Measurements from ENCODE around the gene CATSPERE. TPM values are rescaled to one million over a fixed set of nuclear protein-coding genes. Genes with fewer than 3 reads are reported as not detected.

The CATSPERE gene, protein sequence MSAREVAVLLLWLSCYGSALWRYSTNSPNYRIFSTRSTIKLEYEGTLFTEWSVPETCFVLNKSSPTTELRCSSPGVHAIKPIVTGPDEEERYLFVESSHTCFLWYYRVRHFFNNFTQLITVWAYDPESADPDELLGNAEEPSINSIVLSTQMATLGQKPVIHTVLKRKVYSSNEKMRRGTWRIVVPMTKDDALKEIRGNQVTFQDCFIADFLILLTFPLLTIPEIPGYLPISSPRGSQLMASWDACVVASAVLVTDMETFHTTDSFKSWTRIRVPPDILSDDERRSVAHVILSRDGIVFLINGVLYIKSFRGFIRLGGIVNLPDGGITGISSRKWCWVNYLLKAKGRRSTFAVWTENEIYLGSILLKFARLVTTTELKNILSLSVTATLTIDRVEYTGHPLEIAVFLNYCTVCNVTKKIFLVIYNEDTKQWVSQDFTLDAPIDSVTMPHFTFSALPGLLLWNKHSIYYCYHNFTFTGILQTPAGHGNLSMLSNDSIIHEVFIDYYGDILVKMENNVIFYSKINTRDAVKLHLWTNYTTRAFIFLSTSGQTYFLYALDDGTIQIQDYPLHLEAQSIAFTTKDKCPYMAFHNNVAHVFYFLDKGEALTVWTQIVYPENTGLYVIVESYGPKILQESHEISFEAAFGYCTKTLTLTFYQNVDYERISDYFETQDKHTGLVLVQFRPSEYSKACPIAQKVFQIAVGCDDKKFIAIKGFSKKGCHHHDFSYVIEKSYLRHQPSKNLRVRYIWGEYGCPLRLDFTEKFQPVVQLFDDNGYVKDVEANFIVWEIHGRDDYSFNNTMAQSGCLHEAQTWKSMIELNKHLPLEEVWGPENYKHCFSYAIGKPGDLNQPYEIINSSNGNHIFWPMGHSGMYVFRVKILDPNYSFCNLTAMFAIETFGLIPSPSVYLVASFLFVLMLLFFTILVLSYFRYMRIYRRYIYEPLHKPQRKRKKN
- 0.94 TPM for total RNA-seq

GRCh38 chr1:244461245-244462071 is at the start of gene CATSPERE:
CATSPERE (plus strand) TSS chr1:244461273; CDS start chr1:244461430, 157 bp downstream.
- Histone ChIP-seq H3K4me1 (ENCODE audit: insufficient read depth, low read length) (peaks cover 17% of the 10 kb centered on the region), H3K4me3 (ENCODE audit: low read length) (peak within 1 kb of the TSS; percentile 61), H3K9me3 (ENCODE audit: low read depth, low read length) (no peaks in the 10 kb centered on the region), H3K27me3 (ENCODE audit: insufficient read depth, low read length) (no peaks in the 10 kb centered on the region)

DNA sequence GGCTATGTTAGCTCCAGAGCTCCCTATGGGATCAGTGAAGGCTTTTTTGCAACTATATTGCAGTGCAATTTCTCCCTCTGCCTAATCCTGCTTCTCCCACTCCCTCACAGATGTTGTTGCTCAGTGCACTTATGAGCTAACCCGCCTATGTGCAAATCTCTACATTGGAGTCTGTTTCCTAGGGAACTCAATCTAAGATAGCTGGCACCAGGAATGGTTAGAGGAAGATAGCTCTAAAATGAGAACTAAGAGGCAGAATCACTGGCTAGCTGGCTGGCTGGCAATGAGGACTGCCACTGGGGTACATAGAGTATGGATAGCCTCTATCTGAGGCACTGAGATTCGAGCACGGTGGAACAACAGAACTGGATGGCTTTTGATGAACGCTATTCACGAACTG is 48.9 kb upstream of the CATSPERE start:
- no peak overlapping the region for H3K4me3 ChIP-seq (ENCODE audit: low read length)

GRCh38 chr1:244413736-244414135 is 47.3 kb upstream of the CATSPERE start:
- H3K27me3 ChIP-seq (ENCODE audit: insufficient read depth, low read length) = no peaks in the 10 kb centered on the region
- peaks cover 12% of the 10 kb centered on the region for H3K4me1 ChIP-seq (ENCODE audit: insufficient read depth, low read length)
- no peak overlapping the region for H3K4me3 ChIP-seq (ENCODE audit: low read length)
- no peaks in the 10 kb centered on the region for H3K9me3 ChIP-seq (ENCODE audit: low read depth, low read length)

More for the DNA sequence above, 48.9 kb upstream of the CATSPERE start:
- H3K27me3 ChIP-seq (ENCODE audit: insufficient read depth, low read length) = no peaks in the 10 kb centered on the region
- H3K9me3 ChIP-seq (ENCODE audit: low read depth, low read length) = no peaks in the 10 kb centered on the region
- H3K4me1 ChIP-seq (ENCODE audit: insufficient read depth, low read length) = peaks cover 12% of the 10 kb centered on the region

- Histone ChIP-seq H3K9me3 (ENCODE audit: low read depth, low read length) (no peaks in the 10 kb centered on the region), H3K27me3 (ENCODE audit: insufficient read depth, low read length) (no peaks in the 10 kb centered on the region), H3K4me1 (ENCODE audit: insufficient read depth, low read length) (peaks cover 7% of the 10 kb centered on the region), H3K4me3 (ENCODE audit: low read length) (no peak overlapping the region)
Measured at GRCh38 chr1:244414543-244414942, 46.5 kb upstream of the CATSPERE start.

GRCh38 chr1:244419024-244419423 is 42.0 kb upstream of the CATSPERE start:
- no peaks in the 10 kb centered on the region for H3K27me3 ChIP-seq (ENCODE audit: insufficient read depth, low read length)
- H3K9me3 ChIP-seq (ENCODE audit: low read depth, low read length) = no peaks in the 10 kb centered on the region
- H3K4me1 ChIP-seq (ENCODE audit: insufficient read depth, low read length) = no peaks in the 10 kb centered on the region
- no peak overlapping the region for H3K4me3 ChIP-seq (ENCODE audit: low read length)

DNA sequence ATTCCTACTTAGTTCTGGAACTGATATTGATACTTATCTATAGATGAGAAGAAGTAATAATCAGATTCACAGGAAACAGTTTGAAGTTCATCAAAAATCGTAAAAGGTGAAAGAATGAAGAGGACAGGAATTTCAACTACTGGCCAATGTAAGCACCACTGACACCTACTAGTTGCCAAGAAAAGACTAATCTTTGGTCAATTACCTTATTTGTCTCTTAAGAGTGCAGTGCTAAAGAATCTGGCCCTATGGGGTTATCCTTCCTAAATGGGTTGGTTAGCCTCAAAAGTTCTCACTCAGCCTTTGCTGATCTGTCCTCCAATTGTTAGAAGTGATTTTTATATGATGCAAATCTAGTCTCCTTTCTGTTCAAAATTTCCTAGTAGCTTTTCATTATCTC is 38.9 kb upstream of the CATSPERE start:
- Histone ChIP-seq H3K9me3 (ENCODE audit: low read depth, low read length) (no peaks in the 10 kb centered on the region), H3K27me3 (ENCODE audit: insufficient read depth, low read length) (no peaks in the 10 kb centered on the region)

DNA sequence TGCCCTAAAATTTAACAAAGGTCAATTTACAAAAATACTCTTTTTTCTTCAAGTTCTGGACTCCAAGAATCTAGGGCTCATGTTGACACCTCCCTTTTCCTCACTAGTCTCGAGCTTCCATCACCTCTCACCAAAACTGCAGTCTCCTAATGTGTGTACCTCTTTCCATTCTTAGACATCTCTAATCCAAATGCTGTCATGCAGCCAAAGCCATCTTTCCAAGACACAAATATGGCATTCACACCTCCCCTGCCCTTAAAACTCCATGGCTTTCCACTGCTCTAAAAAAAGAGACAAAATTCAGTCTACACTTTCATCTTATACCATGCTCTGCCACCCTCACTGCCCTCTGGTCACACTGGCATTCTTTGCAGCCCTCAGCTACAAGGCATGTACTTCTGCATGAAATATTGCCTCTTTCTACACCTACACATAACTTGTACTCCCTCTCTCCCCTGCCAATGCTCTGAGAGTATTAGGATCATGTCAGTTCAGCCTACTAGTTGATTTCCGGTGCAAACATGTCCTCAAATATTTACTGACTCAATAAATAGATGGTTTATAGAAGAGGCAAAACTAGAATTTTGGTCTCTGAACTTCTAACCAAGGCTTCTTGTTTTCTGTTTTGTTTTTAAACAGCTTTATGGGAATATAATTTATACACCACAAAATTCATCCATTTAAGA is 36.3 kb upstream of the CATSPERE start:
- Histone ChIP-seq H3K4me3 (ENCODE audit: low read length) (no peak overlapping the region), H3K4me1 (ENCODE audit: insufficient read depth, low read length) (no peaks in the 10 kb centered on the region), H3K27me3 (ENCODE audit: insufficient read depth, low read length) (no peaks in the 10 kb centered on the region), H3K9me3 (ENCODE audit: low read depth, low read length) (no peaks in the 10 kb centered on the region)

More for the DNA sequence above, 38.9 kb upstream of the CATSPERE start:
- no peak overlapping the region for H3K4me3 ChIP-seq (ENCODE audit: low read length)
- no peaks in the 10 kb centered on the region for H3K4me1 ChIP-seq (ENCODE audit: insufficient read depth, low read length)

- no peak overlapping the region for H3K4me3 ChIP-seq (ENCODE audit: low read length)
- H3K4me1 ChIP-seq (ENCODE audit: insufficient read depth, low read length) = no peaks in the 10 kb centered on the region
- H3K27me3 ChIP-seq (ENCODE audit: insufficient read depth, low read length) = no peaks in the 10 kb centered on the region
- H3K9me3 ChIP-seq (ENCODE audit: low read depth, low read length) = no peaks in the 10 kb centered on the region
Measured at GRCh38 chr1:244427647-244428046, 33.4 kb upstream of the CATSPERE start.

DNA sequence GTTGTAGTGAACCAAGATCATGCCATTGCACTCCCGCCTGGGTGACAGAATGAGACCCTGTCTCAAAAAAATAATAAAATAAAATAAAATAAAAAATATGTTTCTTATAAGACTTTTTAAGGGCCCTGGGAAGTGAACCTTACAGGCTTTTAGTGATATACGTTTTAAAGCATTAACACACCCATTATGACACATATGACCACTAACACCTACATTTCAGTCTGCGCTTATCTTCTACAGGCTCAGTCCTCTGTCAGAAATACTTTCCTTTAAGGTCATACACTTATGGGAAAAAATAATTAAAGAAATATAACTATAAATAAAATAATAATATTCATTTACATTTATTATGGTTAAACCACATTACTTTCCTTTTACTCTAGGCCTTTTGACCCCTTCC is 31.3 kb upstream of the CATSPERE start:
- H3K9me3 ChIP-seq (ENCODE audit: low read depth, low read length) = no peaks in the 10 kb centered on the region
- no peaks in the 10 kb centered on the region for H3K27me3 ChIP-seq (ENCODE audit: insufficient read depth, low read length)
- H3K4me1 ChIP-seq (ENCODE audit: insufficient read depth, low read length) = no peaks in the 10 kb centered on the region
- no peak overlapping the region for H3K4me3 ChIP-seq (ENCODE audit: low read length)

- Histone ChIP-seq H3K9me3 (ENCODE audit: low read depth, low read length) (no peaks in the 10 kb centered on the region), H3K4me1 (ENCODE audit: insufficient read depth, low read length) (no peaks in the 10 kb centered on the region), H3K4me3 (ENCODE audit: low read length) (no peak overlapping the region), H3K27me3 (ENCODE audit: insufficient read depth, low read length) (no peaks in the 10 kb centered on the region)
Measured at GRCh38 chr1:244431166-244431565, 29.9 kb upstream of the CATSPERE start.

DNA sequence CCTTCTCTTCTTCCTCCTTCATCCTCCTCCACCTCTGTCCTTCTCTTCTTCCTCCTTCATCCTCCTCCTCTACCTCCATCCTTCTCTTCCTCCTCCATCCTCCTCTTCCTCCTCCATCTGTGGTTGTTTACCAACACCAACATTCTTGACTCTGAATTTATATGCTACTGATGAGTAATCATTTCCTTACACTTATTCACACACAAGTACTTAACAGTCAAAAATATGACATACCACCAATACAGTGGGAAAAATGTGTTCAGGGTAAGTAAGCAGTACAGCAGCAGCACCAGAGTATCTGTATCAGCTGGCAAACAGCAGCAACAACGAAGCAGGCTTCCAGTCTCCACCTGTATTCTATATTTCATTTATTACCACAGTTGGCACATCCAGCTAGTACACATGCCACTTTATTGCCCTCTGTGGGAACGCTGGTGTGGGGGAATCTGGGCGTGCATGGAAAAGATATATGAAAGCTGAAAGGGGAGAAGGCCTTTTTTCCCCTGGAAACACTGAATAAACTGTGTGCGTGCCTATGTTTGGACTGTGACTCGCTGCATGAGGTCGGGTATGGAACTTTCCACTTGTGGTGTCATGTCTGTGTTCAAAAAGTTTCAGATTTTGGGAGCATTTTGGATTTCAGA is 25.4 kb upstream of the CATSPERE start:
- Histone ChIP-seq H3K9me3 (ENCODE audit: low read depth, low read length) (no peaks in the 10 kb centered on the region), H3K27me3 (ENCODE audit: insufficient read depth, low read length) (no peaks in the 10 kb centered on the region), H3K4me3 (ENCODE audit: low read length) (no peak overlapping the region), H3K4me1 (ENCODE audit: insufficient read depth, low read length) (peaks cover 7% of the 10 kb centered on the region)

DNA sequence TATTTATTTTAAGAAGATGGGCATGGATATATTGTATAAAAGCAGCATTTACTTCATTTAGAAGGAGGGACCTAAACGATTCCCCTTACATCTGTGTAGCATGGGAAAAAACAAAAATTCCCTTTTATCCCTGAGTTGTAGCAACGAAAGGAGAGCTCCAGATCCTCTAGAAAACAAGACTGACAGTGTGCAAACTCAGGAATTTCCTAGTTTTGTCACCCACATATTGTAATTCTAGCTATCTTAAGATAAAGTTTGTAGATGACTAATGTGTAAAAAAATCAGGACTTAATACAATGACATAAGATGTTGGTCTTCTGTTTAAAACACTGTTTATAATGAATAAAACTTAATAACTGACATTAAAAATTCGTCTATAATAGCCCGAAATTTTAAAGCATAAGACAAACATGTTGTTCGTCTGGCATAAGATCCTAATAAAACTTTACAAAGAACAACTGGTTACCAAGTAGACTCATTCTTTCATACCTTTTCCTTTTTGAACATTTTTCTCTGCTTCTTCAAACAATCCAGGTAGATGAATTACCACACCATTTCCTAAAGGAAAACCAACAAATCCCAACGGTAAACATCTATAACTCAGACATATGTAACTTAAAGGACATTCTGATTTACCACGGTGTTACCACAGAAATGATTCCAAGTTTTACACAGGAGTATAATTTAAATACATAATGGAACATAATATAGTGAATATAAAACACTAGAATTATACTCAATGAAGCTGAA is 24.6 kb upstream of the CATSPERE start:
- Histone ChIP-seq H3K27me3 (ENCODE audit: insufficient read depth, low read length) (no peaks in the 10 kb centered on the region), H3K4me1 (ENCODE audit: insufficient read depth, low read length) (peaks cover 7% of the 10 kb centered on the region), H3K4me3 (ENCODE audit: low read length) (no peak overlapping the region), H3K9me3 (ENCODE audit: low read depth, low read length) (no peaks in the 10 kb centered on the region)

- no peak overlapping the region for H3K4me3 ChIP-seq (ENCODE audit: low read length)
- H3K27me3 ChIP-seq (ENCODE audit: insufficient read depth, low read length) = no peaks in the 10 kb centered on the region
- H3K4me1 ChIP-seq (ENCODE audit: insufficient read depth, low read length) = peaks cover 7% of the 10 kb centered on the region
- H3K9me3 ChIP-seq (ENCODE audit: low read depth, low read length) = no peaks in the 10 kb centered on the region
Measured at GRCh38 chr1:244437086-244437468, 24.0 kb upstream of the CATSPERE start.

Measured in mononuclear cell (primary cell).